ENCODE data around the gene CRABP1. TPM values are rescaled to one million over a fixed set of nuclear protein-coding genes. Genes with fewer than 3 reads are reported as not detected.

The CRABP1 gene
- total RNA-seq, 1 donor from 2014 or later, result not detected

- intact Hi-C loops (cut with DNase I), result loop anchor here (5.0 kb wide), 1 partner anchor 114 kb away; no protein-coding TSS in a partner anchor
- TF ChIP-seq, protein P1, sequence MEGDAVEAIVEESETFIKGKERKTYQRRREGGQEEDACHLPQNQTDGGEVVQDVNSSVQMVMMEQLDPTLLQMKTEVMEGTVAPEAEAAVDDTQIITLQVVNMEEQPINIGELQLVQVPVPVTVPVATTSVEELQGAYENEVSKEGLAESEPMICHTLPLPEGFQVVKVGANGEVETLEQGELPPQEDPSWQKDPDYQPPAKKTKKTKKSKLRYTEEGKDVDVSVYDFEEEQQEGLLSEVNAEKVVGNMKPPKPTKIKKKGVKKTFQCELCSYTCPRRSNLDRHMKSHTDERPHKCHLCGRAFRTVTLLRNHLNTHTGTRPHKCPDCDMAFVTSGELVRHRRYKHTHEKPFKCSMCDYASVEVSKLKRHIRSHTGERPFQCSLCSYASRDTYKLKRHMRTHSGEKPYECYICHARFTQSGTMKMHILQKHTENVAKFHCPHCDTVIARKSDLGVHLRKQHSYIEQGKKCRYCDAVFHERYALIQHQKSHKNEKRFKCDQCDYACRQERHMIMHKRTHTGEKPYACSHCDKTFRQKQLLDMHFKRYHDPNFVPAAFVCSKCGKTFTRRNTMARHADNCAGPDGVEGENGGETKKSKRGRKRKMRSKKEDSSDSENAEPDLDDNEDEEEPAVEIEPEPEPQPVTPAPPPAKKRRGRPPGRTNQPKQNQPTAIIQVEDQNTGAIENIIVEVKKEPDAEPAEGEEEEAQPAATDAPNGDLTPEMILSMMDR (IDR thresholded peaks at IDR 0.05), result no peak
- DNase-seq, result no peak
These were observed 32.2 kb upstream of the CRABP1 start for GRCh38 chr15:78307976-78308375.

DNA sequence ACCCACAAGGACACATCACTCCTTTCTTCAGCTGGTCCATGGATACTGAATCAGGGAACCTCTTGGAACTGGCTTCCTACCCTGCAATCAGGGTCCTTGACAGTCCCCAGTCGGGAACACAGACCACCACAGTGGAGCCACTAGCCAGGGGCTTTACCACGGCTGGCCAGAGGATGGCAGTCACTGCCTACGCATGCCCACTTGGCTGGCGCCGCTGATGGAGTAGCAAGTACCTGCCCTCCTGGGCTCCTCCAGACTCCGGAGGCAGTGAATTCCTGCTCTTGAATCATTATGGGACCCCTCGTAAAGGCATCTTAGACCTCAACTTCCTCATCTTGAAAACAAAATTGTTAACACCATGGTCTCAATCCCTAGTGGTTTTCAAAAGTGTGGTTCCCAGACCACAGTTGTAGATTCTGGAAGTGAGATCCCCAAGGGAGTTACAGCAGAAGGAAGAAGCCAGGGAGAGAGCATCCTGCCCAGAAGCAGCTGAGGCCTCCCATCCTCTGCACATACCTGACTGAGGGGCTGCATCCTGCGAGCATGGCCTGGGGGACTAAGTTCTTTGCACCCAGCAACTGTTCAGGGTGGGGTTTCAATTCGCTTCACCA is 31.6 kb upstream of the CRABP1 start:
- DNase-seq, result peak; percentile 84
- peaks cover 20% of the 10 kb centered on the region for H3K27me3 ChIP-seq
- TF ChIP-seq, protein P1 (IDR thresholded peaks at IDR 0.05), result peak; percentile 82
- peaks cover 3% of the 10 kb centered on the region for H3K4me1 ChIP-seq
- ATAC-seq, result peak; percentile 90
- intact Hi-C loops (cut with DNase I), result loop anchor here (5.0 kb wide), 1 partner anchor 114 kb away; no protein-coding TSS in a partner anchor
- H3K36me3 ChIP-seq, result no peaks in the 10 kb centered on the region
- H3K27ac ChIP-seq, result no peak overlapping the region
- no peaks in the 10 kb centered on the region for H3K9me3 ChIP-seq
- no peak overlapping the region for H3K4me3 ChIP-seq

More at GRCh38 chr15:78307976-78308375, 32.2 kb upstream of the CRABP1 start:
- H3K27me3 ChIP-seq, result peaks cover 22% of the 10 kb centered on the region
- peaks cover 3% of the 10 kb centered on the region for H3K4me1 ChIP-seq
- H3K27ac ChIP-seq, result no peak overlapping the region
- no peaks in the 10 kb centered on the region for H3K9me3 ChIP-seq
- H3K36me3 ChIP-seq, result no peaks in the 10 kb centered on the region
- no peak overlapping the region for H3K4me3 ChIP-seq
- peak; percentile 7 for ATAC-seq

DNA sequence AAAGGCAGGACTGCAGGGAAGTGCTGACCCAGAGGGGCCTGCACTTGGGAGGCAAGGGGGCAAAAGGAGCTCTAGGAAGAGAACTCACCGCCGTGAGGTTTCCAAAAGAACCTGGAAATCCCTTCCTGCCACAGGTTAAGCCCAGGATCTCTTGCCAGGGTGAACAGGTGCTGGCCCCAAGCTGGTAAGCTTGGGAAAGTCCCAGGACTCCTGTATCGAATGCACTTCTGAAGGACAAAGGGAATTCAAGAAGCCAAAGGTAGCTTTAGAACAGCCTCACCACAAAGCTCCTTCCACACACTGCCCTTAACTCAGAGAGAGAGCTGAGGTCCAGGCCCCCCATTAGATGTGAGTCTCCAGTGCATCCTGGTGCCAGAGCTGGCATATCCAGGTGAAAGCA is 28.9 kb upstream of the CRABP1 start:
- intact Hi-C loops (cut with DNase I), result no loop called here
- no peak overlapping the region for H3K4me3 ChIP-seq

GRCh38 chr15:78312536-78312935 is 27.6 kb upstream of the CRABP1 start:
- Histone ChIP-seq H3K4me1 (peaks cover 3% of the 10 kb centered on the region), H3K4me3 (no peak overlapping the region), H3K36me3 (no peaks in the 10 kb centered on the region), H3K27me3 (no peaks in the 10 kb centered on the region), H3K27ac (no peak overlapping the region), H3K9me3 (no peaks in the 10 kb centered on the region)
- intact Hi-C loops (cut with DNase I), result no loop called here
- DNase-seq (no peak), ATAC-seq (no peak)
- TF ChIP-seq, protein P1 (IDR thresholded peaks at IDR 0.05), result no peak

More for the DNA sequence above, 28.9 kb upstream of the CRABP1 start:
- peaks cover 3% of the 10 kb centered on the region for H3K4me1 ChIP-seq
- no peaks in the 10 kb centered on the region for H3K9me3 ChIP-seq
- TF ChIP-seq, protein P1 (IDR thresholded peaks at IDR 0.05), result no peak
- no peaks in the 10 kb centered on the region for H3K27me3 ChIP-seq
- H3K27ac ChIP-seq, result no peak overlapping the region
- DNase-seq (no peak), ATAC-seq (no peak)
- H3K36me3 ChIP-seq, result no peaks in the 10 kb centered on the region

DNA sequence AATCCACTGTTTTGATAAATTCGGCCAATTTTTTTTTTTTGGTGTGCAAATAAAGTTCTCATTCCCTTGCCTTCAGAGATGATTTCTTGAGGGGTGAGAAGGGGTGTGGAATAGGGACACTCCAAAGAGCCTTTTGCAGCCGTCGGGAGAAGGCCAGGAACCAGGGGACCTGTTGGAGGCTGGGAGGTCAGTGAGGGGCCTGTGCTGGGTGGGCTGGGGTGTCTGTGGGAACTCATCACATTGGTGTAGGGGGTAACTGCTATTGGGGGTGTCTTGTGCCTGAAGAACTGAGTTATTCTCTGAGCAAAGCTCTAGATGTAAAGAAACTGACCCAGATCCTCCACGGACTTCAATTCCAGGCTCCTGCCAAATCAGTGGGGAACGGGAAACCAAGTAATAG is 27.2 kb upstream of the CRABP1 start:
- peaks cover 3% of the 10 kb centered on the region for H3K4me1 ChIP-seq
- H3K9me3 ChIP-seq, result no peaks in the 10 kb centered on the region
- H3K4me3 ChIP-seq, result no peak overlapping the region
- H3K27me3 ChIP-seq, result no peaks in the 10 kb centered on the region
- no peak overlapping the region for H3K27ac ChIP-seq
- DNase-seq, result no peak
- TF ChIP-seq, protein P1 (IDR thresholded peaks at IDR 0.05), result no peak
- ATAC-seq, result no peak
- intact Hi-C loops (cut with DNase I), result no loop called here
- no peaks in the 10 kb centered on the region for H3K36me3 ChIP-seq
